ENCODE results near the gene PPP1R1C. TPM values are rescaled to one million over a fixed set of nuclear protein-coding genes. Genes with fewer than 3 reads are reported as not detected.

PPP1R1C gene
- total and polyA plus RNA-seq, 2 of the 13 experiments (the other 11 are each of a cell fraction or from before 2014, with no cell fraction given) = 1.5 to 3.5 TPM

DNA sequence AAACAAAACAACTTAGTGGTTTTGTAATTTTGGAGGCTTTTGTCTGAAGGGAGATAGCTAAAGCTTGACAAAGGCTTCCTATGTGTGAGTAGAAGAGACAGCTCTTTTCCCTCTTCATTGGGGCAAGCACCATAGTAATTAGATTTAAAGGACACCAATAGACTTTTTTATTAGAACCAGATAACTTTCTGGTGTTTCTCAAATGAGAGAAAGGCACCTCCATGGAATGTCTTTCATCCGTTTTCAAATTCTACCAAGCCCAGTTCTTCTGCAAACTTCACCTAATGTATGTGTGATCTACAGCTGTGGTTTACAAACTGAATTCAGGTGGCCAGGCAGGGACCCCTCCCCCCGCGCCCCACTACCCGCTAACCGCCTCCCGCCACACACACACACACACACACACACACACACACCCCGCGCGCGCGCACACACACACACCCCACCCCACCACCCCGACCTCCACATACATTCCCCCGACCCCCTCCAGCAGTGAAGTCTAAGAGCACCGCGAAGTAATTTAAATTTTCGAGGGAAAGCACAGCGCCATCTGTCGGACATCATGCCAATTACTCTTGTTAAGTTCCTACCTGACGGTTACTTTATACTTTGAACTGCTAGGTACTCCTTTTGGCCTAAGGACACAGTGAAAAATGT is 31.6 kb upstream of the PPP1R1C start (continued):
- TF ChIP-seq, protein P1, sequence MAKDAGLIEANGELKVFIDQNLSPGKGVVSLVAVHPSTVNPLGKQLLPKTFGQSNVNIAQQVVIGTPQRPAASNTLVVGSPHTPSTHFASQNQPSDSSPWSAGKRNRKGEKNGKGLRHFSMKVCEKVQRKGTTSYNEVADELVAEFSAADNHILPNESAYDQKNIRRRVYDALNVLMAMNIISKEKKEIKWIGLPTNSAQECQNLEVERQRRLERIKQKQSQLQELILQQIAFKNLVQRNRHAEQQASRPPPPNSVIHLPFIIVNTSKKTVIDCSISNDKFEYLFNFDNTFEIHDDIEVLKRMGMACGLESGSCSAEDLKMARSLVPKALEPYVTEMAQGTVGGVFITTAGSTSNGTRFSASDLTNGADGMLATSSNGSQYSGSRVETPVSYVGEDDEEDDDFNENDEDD (CRISPR knock-in tag; IDR thresholded peaks at IDR 0.05; ENCODE audit: borderline replicate concordance) = peak; percentile 47; the same call in 1 of the 2 replicates
- TF ChIP-seq, protein P2, sequence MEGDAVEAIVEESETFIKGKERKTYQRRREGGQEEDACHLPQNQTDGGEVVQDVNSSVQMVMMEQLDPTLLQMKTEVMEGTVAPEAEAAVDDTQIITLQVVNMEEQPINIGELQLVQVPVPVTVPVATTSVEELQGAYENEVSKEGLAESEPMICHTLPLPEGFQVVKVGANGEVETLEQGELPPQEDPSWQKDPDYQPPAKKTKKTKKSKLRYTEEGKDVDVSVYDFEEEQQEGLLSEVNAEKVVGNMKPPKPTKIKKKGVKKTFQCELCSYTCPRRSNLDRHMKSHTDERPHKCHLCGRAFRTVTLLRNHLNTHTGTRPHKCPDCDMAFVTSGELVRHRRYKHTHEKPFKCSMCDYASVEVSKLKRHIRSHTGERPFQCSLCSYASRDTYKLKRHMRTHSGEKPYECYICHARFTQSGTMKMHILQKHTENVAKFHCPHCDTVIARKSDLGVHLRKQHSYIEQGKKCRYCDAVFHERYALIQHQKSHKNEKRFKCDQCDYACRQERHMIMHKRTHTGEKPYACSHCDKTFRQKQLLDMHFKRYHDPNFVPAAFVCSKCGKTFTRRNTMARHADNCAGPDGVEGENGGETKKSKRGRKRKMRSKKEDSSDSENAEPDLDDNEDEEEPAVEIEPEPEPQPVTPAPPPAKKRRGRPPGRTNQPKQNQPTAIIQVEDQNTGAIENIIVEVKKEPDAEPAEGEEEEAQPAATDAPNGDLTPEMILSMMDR (CRISPR knock-in tag; IDR thresholded peaks at IDR 0.05) = peak; percentile 81
- peak; percentile 18; the same call in 1 of the 2 replicates for TF ChIP-seq SAP130 (CRISPR knock-in tag; IDR thresholded peaks at IDR 0.05; ENCODE audit: low read depth)

DNA sequence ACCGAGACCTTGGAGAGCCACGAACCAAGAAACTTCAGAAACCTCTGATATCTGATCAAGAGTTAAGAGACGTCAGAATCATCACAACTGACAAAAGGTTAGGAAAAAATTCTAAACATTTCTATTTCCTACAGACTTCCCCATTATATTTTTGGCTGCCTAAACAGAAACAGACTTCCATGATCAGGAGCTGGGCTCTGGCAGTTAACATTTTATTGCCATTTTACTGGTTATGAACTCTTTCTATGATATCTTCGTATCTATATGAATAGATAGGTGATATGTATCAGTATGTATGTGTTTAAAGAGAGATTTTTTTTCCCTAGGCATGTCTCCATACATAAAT is 31.1 kb upstream of the PPP1R1C start:
- Histone ChIP-seq H2AFZ (ENCODE audit: low read length) (peak overlapping the region; percentile 65), H3K27ac (ENCODE audit: extremely low read length, insufficient read depth, low read length) (peak overlapping the region; percentile 16), H3K27me3 (ENCODE audit: control insufficient read depth in 1 of 2, insufficient read depth in 2 of 2, low read length in 2 of 2) (no peaks in the 10 kb centered on the region; a peak in 1 of 5 replicates), H3K4me2 (ENCODE audit: low read depth, low read length) (peak overlapping the region; percentile 61), H3K36me3 (replicated peaks in 1 of 2; ENCODE audit: control insufficient read depth in 1 of 2, insufficient read depth in 2 of 2, low read length in 2 of 2) (no peaks in the 10 kb centered on the region), H4K20me1 (ENCODE audit: insufficient read depth, low read length) (no peaks in the 10 kb centered on the region), H3K4me3 (replicated peaks in 1 of 3; ENCODE audit: insufficient read depth in 1 of 3, low read depth in 2 of 3, low read length in 3 of 3) (peak overlapping the region; percentile 52 to 58 (median 53)), H3K9me3 (ENCODE audit: low read length) (no peaks in the 10 kb centered on the region), H3K4me1 (ENCODE audit: insufficient read depth, low read length) (peaks cover 40% of the 10 kb centered on the region), H3K79me2 (ENCODE audit: insufficient read depth, low read length) (no peaks in the 10 kb centered on the region), H3K9ac (ENCODE audit: insufficient read depth, low read depth, low read length) (peak overlapping the region; percentile 49)
- ATAC-seq = peak; percentile 54
- intact Hi-C loops (cut with micrococcal nuclease; ENCODE audit: unreplicated experiment) (loop anchor here (1.0 to 10.0 kb wide), 6 partner anchors 10 to 216 kb away; partner anchors contain the start of gene ITPRID2), in situ Hi-C loops (cut with HindIII; ENCODE audit: extremely low pct_ligation_motif_present, low pct_unique_long_range_greater_than_20kb) (no loop called here)
- POLR2A ChIA-PET = no interaction called here
- BruUV-seq (replicated peaks) = no TSS peak
- no peak for DNase-seq (ENCODE audit: low spot score)
- CTCF ChIA-PET (ENCODE audit: low intra/inter-chr PET ratio, low total read pairs) = interaction anchor here (0.8 to 2.8 kb wide), 3 partner anchors 51 to 217 kb away, joined by 3 to 19 read pairs (median 4); no protein-coding TSS in a partner anchor
- TF ChIP-seq, protein P3, sequence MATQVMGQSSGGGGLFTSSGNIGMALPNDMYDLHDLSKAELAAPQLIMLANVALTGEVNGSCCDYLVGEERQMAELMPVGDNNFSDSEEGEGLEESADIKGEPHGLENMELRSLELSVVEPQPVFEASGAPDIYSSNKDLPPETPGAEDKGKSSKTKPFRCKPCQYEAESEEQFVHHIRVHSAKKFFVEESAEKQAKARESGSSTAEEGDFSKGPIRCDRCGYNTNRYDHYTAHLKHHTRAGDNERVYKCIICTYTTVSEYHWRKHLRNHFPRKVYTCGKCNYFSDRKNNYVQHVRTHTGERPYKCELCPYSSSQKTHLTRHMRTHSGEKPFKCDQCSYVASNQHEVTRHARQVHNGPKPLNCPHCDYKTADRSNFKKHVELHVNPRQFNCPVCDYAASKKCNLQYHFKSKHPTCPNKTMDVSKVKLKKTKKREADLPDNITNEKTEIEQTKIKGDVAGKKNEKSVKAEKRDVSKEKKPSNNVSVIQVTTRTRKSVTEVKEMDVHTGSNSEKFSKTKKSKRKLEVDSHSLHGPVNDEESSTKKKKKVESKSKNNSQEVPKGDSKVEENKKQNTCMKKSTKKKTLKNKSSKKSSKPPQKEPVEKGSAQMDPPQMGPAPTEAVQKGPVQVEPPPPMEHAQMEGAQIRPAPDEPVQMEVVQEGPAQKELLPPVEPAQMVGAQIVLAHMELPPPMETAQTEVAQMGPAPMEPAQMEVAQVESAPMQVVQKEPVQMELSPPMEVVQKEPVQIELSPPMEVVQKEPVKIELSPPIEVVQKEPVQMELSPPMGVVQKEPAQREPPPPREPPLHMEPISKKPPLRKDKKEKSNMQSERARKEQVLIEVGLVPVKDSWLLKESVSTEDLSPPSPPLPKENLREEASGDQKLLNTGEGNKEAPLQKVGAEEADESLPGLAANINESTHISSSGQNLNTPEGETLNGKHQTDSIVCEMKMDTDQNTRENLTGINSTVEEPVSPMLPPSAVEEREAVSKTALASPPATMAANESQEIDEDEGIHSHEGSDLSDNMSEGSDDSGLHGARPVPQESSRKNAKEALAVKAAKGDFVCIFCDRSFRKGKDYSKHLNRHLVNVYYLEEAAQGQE (IDR thresholded peaks at IDR 0.05; ENCODE audit: borderline replicate concordance in 1 of 2, low read depth in 1 of 2, low read length in 2 of 2) = 0 out of 4 replicates have a peak, but pooled peaks of 1 of the 2 experiments have one; percentile 21
- TF ChIP-seq, protein P4, sequence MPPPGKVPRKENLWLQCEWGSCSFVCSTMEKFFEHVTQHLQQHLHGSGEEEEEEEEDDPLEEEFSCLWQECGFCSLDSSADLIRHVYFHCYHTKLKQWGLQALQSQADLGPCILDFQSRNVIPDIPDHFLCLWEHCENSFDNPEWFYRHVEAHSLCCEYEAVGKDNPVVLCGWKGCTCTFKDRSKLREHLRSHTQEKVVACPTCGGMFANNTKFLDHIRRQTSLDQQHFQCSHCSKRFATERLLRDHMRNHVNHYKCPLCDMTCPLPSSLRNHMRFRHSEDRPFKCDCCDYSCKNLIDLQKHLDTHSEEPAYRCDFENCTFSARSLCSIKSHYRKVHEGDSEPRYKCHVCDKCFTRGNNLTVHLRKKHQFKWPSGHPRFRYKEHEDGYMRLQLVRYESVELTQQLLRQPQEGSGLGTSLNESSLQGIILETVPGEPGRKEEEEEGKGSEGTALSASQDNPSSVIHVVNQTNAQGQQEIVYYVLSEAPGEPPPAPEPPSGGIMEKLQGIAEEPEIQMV (CRISPR knock-in tag; IDR thresholded peaks at IDR 0.05; ENCODE audit: low read depth) = no peak
- TF ChIP-seq, protein P5, sequence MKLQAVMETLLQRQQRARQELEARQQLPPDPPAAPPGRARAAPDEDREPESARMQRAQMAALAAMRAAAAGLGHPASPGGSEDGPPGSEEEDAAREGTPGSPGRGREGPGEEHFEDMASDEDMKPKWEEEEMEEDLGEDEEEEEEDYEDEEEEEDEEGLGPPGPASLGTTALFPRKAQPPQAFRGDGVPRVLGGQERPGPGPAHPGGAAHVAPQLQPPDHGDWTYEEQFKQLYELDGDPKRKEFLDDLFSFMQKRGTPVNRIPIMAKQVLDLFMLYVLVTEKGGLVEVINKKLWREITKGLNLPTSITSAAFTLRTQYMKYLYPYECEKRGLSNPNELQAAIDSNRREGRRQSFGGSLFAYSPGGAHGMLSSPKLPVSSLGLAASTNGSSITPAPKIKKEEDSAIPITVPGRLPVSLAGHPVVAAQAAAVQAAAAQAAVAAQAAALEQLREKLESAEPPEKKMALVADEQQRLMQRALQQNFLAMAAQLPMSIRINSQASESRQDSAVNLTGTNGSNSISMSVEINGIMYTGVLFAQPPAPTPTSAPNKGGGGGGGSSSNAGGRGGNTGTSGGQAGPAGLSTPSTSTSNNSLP (IDR thresholded peaks at IDR 0.05; ENCODE audit: low read depth, low read length) = 0 out of 2 replicates have a peak, but pooled peaks have one; percentile 1
- no peak for TF ChIP-seq U2AF2 (IDR thresholded peaks at IDR 0.05; ENCODE audit: low read depth, low read length)
- WGBS (ENCODE audit: low lambda C conversion rate) = 3% methylated on average over 4 of the region's 4 CpGs
- FAIRE-seq = no peak
